Immature natural killer cell (primary cell): ENCODE results near the gene PRR20G. TPM values are rescaled to one million over a fixed set of nuclear protein-coding genes. Genes with fewer than 3 reads are reported as not detected.
"Not testable (repeated sequence)": the region's sequence is repeated elsewhere in the genome, so short reads cannot be mapped to it uniquely, and the experiment has no call there.

Experiments
- DNase-seq, 3 donors: peaks; one replicate each; pipeline ENCODE4 v3.0.0; 2022; ENCODE audit warnings: mixed read lengths in 1 of 3
- H3K27ac Mint-ChIP-seq, 6 donors: one replicate each; pipeline ENCODE4 v1.8.0; 2020; ENCODE audit warnings: mixed read lengths in 6 of 6, mild to moderate bottlenecking in 5 of 6, inconsistent platforms in 4 of 6, moderate library complexity in 3 of 6
- H3K27me3 Mint-ChIP-seq, 3 donors: one replicate each; pipeline ENCODE4 v1.8.0; 2020 to 2021; ENCODE audit warnings: low read depth in 3 of 3, mild to moderate bottlenecking in 3 of 3, mixed read lengths in 3 of 3, moderate library complexity in 3 of 3, inconsistent platforms in 1 of 3
- H3K36me3 Mint-ChIP-seq, 3 donors: one replicate each; pipeline ENCODE4 v1.8.0; 2020; ENCODE audit warnings: mixed read lengths in 3 of 3, inconsistent platforms in 2 of 3, mild to moderate bottlenecking in 2 of 3
- H3K4me1 Mint-ChIP-seq, 2 donors: one replicate each; pipeline ENCODE4 v1.8.0; 2020; ENCODE audit warnings: inconsistent platforms in 2 of 2, mild to moderate bottlenecking in 2 of 2, mixed read lengths in 2 of 2, moderate library complexity in 1 of 2
- H3K4me3 Mint-ChIP-seq, 5 donors: one replicate each; pipeline ENCODE4 v1.8.0; 2020; ENCODE audit warnings: mild to moderate bottlenecking in 5 of 5, mixed read lengths in 5 of 5, inconsistent platforms in 3 of 5, moderate library complexity in 3 of 5
- H3K9me3 Mint-ChIP-seq, 6 donors: one replicate each; pipeline ENCODE4 v1.8.0; 2020; ENCODE audit warnings: mild to moderate bottlenecking in 6 of 6, mixed read lengths in 6 of 6, inconsistent platforms in 4 of 6, moderate library complexity in 3 of 6
- polyA plus RNA-seq, 3 donors: library from polyadenylated mRNA; unstranded; fragments of 300-500 nt; fragmentation: Illumina TruSeq; gene quantifications; one replicate each; pipeline ENCODE4 v1.2.3, GENCODE V29; 2021

PRR20G gene
- polyA plus RNA-seq, 3 donors from 2014 or later: not detected

DNA sequence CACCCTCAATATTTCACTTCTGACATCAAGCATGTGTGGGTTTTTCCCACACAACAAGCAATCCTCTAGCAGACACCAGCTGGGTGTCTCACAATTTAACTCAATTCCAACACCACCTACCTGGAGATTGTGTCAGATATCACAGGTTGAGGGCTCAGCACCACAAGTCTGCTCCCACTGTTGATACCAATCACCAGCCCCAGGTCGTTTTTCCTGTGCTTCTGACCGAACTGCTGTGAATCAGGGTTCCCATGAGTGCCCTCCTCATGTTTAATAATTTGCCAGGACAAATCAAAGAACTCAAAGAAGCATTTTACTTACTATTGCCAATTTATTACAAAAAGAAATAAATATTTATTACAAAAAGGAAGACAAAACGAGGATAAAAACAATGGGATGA, 25.0 kb upstream of the PRR20G start:
- Mint-ChIP-seq H3K27me3 (peaks cover 3 to 18% (median 8%) of the 10 kb centered on the region in 3 donors), H3K4me1 (no peaks in the 10 kb centered on the region), H3K9me3 (peaks cover 0 to 3% (median 0%) of the 10 kb centered on the region in 6 donors), H3K36me3 (no peaks in the 10 kb centered on the region), H3K4me3 (no peak overlapping the region), H3K27ac (no peak overlapping the region)
- DNase-seq: no peak

DNA sequence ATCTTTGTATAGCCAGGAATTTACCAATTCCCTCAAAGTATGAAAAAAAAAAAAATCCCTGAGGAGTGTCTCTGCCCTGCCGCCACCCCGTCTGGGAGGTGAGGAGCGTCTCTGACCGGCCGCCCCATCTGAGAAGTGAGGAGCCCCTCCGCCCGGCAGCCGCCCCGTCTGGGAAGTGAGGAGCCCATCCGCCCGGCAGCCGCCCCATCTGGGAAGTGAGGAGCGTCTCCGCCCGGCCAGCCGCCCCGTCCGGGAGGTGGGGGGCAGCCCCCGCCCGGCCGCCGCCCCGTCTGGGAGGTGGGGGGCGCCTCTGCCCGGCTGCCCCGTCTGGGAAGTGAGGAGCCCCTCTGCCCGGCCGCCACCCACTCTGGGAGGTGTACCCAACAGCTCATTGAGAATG, 21.0 kb upstream of the PRR20G start:
- not testable (repeated sequence) for H3K27ac Mint-ChIP-seq, H3K36me3 Mint-ChIP-seq, DNase-seq, H3K9me3 Mint-ChIP-seq, H3K4me1 Mint-ChIP-seq, H3K4me3 Mint-ChIP-seq
- peaks cover 3 to 16% (median 7%) of the 10 kb centered on the region in 3 donors for H3K27me3 Mint-ChIP-seq

DNA sequence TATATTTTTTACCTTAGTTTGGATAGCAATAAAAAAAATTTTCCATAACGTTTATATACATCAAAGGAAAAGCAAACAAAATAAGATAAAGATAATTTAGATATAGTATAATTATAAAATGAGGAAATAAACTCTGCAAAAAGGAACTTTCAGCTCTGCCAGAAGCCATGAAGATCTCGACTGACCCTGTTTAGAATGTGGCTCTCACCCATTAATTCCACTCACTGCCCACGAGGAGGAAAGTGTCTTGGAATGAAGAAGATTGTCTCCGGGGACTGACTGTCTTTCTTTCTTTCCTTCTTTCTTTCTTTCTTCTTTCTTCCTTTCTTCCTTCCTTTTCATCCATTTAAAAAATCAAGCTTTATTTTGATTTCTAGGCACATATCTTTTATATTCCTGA, 20.1 kb upstream of the PRR20G start:
- H3K9me3 Mint-ChIP-seq: no peaks in the 10 kb centered on the region
- peaks cover 3 to 16% (median 5%) of the 10 kb centered on the region in 3 donors for H3K27me3 Mint-ChIP-seq
- no peak for DNase-seq
- no peak overlapping the region for H3K4me3 Mint-ChIP-seq
- H3K4me1 Mint-ChIP-seq: no peaks in the 10 kb centered on the region
- no peaks in the 10 kb centered on the region for H3K36me3 Mint-ChIP-seq
- no peak overlapping the region for H3K27ac Mint-ChIP-seq

DNA sequence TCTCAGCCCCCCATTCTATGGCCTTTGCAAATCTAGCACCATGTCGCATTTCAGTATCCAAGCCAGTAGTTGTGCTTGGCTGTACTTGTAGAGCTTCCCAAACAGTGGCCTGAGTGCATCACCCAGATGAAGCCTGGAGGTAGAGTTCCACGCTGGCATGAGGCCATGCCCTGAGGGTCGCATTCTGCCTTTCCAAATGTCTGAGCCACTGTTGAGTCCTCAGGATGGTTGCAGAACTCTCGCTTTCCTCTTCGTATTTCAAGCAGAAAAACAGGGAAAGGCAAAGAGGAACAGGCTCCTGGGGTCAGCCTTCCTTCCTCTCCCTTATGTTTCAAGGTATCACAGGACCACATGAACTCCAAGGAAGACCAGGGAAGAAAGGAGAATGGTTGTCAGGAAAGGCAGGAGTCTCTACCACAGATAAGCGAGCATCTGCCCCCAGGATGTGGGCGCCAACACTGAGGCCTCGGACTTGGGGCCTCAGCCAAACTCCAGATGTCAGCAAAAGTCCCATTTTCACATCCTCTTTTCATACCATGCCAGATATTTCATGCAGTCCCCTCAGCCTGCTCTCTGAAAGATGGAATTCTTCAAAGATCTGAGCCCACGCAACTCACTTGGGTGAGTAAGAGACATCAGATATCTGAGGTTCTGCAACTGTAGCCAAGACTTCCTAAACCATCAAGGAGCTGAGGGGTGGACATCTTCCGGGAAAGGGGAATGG, 19.4 kb upstream of the PRR20G start:
- H3K27ac Mint-ChIP-seq: no peak overlapping the region
- H3K36me3 Mint-ChIP-seq: no peaks in the 10 kb centered on the region
- peaks cover 2 to 10% (median 5%) of the 10 kb centered on the region in 3 donors for H3K27me3 Mint-ChIP-seq
- H3K4me1 Mint-ChIP-seq: no peaks in the 10 kb centered on the region
- no peak overlapping the region for H3K4me3 Mint-ChIP-seq
- no peaks in the 10 kb centered on the region for H3K9me3 Mint-ChIP-seq
- no peak for DNase-seq

DNA sequence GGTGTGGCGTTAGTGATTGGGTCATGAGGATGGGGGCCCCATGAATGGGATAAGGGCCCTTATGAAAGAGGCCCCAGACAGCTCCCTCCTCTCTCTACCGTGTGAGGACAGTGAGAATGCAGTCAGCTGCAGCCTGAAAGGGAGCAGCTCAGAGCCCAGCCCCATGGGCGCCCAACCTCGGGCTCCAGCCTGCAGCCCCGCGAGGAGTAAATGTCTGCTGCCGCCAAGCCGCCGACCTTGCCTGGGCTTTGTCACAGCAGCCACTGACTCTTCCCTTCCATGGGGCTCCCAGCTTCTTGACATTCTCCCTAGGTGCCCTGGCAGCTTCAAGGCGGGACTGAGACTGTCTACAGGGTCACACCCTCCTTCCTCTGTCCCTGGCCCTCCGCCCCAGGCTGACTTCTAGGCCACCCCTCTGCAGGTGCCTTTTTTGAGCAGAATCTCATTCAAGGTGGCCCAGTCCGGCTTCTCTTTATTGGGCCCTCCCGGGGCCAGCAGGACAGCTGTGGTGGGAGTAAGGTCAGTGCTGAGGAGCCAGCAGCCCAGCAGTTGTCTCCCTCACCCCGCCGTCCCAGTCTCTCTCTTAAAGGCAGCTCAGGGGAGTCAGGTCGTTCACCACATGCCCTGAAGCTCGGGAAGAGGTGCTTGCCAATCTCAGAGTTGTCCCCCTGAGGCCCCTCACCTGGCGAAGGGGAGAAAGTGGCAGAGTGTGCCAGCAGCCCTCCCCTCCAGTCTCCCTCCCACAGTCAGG, 18.7 kb upstream of the PRR20G start:
- Mint-ChIP-seq H3K27me3 (peaks cover 1 to 6% (median 3%) of the 10 kb centered on the region in 3 donors), H3K4me3 (no peak overlapping the region), H3K36me3 (no peaks in the 10 kb centered on the region), H3K9me3 (no peaks in the 10 kb centered on the region), H3K4me1 (no peaks in the 10 kb centered on the region), H3K27ac (no peak overlapping the region)
- DNase-seq: no peak

DNA sequence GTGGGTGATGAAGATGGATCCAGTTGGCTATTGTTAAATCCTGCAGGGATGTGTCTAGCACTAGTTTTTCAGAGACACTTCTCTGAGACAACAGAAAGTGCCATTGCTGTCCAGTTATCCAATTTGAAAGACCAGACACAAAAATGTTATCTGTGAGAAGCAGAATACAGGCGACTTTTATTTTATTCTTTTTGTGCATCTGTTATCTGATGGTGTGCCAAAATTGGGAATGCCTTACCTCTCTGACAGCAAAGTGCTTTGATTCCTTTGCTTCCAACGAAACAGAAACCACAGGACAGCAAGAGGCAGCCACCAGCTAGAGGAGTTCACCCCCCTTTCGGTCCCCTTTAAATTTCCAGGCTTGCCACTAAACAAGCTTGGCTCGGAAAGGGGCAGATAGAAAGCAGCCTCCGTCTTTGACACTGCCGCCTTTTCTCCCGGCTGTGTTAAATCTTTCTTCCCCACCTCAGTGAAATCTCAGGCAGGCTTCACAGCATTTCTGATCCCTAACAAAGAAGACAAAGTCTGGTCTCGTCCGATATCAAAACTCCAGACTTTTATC, 17.7 kb upstream of the PRR20G start:
- Mint-ChIP-seq H3K4me1 (no peaks in the 10 kb centered on the region), H3K27me3 (peaks cover 1 to 6% (median 3%) of the 10 kb centered on the region in 3 donors), H3K4me3 (no peak overlapping the region), H3K36me3 (no peaks in the 10 kb centered on the region), H3K9me3 (no peaks in the 10 kb centered on the region), H3K27ac (no peak overlapping the region)
- DNase-seq: no peak

DNA sequence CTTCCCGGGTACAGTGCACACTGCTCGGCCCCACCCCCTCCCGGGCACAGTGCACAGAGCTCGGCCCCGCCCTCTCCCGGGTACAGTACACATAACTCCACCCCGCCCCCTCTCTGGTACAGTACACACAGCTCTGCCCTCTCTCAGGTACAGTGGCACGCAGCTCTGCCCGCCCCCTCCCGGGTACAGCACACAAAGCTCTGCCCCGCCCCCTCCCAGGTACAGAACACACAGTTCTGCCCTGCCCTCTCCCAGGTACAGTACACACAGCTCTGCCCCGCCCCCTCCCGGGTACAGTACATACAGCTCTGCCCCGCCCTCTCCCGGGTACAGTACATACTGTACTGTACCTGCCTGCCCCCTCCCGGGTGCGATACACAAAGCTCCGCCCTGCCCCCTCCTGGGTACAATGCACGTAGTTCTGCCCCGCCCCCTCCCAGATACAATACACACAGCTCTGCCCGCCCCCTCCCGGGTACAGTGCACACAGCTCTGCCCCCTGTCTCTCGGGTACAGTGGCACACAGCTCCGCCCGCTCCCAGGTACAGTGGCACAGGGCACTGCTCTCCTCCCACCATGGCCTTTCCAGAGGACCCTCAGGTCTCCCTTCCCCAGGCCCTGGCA, 16.4 kb upstream of the PRR20G start:
- Mint-ChIP-seq H3K4me3 (no peak overlapping the region), H3K4me1 (no peaks in the 10 kb centered on the region), H3K36me3 (no peaks in the 10 kb centered on the region), H3K27me3 (peaks cover 2 to 6% (median 3%) of the 10 kb centered on the region in 3 donors), H3K9me3 (no peaks in the 10 kb centered on the region), H3K27ac (no peak overlapping the region)
- DNase-seq: no peak

DNA sequence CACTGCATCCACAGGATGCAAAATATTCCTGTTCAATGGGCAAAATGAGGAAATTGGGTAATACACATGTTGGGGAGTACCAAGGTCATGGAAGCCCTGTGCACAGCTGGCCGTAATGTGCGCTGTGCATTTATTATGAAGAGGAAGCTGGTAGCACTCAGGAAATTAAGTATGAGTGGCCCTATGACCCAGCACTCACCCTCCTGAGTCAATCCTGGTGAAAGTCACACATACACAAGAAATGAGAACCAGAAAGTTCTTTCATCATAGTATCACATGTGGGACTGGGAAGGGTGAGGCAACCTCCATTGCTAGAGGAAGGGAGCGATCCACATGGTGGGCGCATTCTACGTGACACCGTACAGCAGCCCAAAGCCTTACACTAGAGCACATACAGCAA, 11.4 kb upstream of the PRR20G start:
- no peak overlapping the region for H3K4me3 Mint-ChIP-seq
- H3K4me1 Mint-ChIP-seq: no peaks in the 10 kb centered on the region
- H3K9me3 Mint-ChIP-seq: no peaks in the 10 kb centered on the region
- no peak overlapping the region for H3K27ac Mint-ChIP-seq
- no peaks in the 10 kb centered on the region for H3K36me3 Mint-ChIP-seq
- H3K27me3 Mint-ChIP-seq: peaks cover 3 to 4% (median 3%) of the 10 kb centered on the region in 3 donors
- no peak for DNase-seq

DNA sequence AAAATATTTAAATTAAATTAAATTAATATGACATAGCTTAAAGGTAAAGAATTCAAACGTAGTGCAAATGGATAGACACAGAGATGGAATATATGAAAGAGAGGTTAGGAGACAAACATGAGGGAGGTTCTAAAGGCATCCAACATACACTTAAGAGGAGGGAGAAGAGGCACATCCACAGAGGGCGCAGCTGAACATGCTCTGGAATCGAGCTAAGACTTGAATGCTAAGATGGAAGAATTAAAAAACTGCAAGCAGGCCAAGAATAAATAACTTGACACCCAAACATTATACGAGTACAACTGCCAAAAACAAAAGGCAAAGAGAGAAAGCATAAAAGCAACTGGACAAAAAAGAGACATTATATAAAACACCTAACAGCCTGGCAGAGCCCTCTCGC, 9.1 kb upstream of the PRR20G start:
- no peaks in the 10 kb centered on the region for H3K36me3 Mint-ChIP-seq
- H3K4me3 Mint-ChIP-seq: no peak overlapping the region
- no peak for DNase-seq
- no peaks in the 10 kb centered on the region for H3K9me3 Mint-ChIP-seq
- no peaks in the 10 kb centered on the region for H3K4me1 Mint-ChIP-seq
- no peak overlapping the region for H3K27ac Mint-ChIP-seq
- peaks cover 3 to 4% (median 4%) of the 10 kb centered on the region in 3 donors for H3K27me3 Mint-ChIP-seq

DNA sequence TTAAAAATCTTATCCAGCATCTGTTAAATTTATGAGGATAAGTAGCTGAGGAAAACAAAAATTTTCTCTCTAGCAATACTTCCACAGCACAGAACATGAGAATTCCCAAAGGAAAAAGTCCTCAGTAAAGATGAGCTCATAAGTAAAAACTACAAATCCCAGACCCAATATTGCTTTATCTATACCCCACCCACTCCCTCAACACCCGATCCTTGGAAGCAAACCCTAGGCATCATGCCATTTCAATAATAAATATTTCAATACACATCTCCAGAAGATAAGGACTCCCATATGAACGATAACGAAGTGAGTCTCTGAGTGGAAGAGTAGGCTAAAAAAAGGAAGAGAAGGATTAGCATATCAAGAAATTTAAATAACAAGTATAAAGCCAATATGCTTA, 8.3 kb upstream of the PRR20G start:
- H3K4me3 Mint-ChIP-seq: no peak overlapping the region
- peaks cover 4 to 5% (median 5%) of the 10 kb centered on the region in 3 donors for H3K27me3 Mint-ChIP-seq
- DNase-seq: no peak
- no peak overlapping the region for H3K27ac Mint-ChIP-seq
- no peaks in the 10 kb centered on the region for H3K4me1 Mint-ChIP-seq
- H3K9me3 Mint-ChIP-seq: no peaks in the 10 kb centered on the region
- H3K36me3 Mint-ChIP-seq: no peaks in the 10 kb centered on the region

DNA sequence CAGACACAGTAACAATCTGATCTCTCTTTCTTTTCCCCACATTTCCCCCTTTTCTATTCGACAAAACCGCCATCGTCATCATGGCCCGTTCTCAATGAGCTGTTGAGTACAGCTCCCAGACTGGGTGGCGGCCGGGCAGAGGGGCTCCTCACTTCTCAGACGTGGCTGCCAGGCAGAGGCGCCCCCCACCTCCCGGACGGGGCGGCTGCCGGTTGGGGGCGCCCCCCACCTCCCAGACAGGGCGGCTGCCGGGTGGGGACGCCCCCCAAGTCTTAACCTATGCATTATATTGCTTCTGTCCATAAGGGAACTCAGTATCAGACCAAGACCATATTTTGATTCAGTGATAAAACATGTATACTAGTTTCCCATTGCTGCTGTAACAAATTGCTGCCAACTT, 5.8 kb upstream of the PRR20G start:
- H3K4me1 Mint-ChIP-seq, H3K9me3 Mint-ChIP-seq, H3K36me3 Mint-ChIP-seq, DNase-seq, H3K4me3 Mint-ChIP-seq, H3K27me3 Mint-ChIP-seq, H3K27ac Mint-ChIP-seq: not testable (repeated sequence)

DNA sequence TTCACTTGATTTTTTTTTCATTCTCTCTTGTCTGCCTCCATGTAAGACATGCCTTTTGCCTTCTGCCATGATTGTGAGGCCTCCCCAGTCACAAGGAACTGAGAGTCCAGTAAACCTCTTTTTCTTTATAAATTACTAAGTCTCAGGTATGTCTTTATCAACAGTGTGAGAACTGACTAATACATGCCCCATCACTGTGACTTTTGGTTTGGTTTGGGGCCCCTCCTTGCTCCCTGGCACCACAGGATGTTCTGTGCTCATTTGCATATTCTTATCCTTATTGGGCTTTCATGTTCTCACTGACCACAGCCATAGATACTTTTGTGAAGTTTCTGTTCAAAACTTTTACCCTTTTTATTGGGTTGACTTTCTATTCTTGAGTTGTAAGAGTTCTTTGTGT, 3.8 kb upstream of the PRR20G start:
- Mint-ChIP-seq H3K9me3 (peaks cover 0 to 2% (median 0%) of the 10 kb centered on the region in 6 donors), H3K27ac (no peak overlapping the region), H3K36me3 (peaks cover 0 to 3% (median 0%) of the 10 kb centered on the region in 3 donors), H3K4me3 (no peak overlapping the region), H3K4me1 (no peaks in the 10 kb centered on the region), H3K27me3 (peaks cover 4 to 10% (median 6%) of the 10 kb centered on the region in 3 donors)
- no peak for DNase-seq

DNA sequence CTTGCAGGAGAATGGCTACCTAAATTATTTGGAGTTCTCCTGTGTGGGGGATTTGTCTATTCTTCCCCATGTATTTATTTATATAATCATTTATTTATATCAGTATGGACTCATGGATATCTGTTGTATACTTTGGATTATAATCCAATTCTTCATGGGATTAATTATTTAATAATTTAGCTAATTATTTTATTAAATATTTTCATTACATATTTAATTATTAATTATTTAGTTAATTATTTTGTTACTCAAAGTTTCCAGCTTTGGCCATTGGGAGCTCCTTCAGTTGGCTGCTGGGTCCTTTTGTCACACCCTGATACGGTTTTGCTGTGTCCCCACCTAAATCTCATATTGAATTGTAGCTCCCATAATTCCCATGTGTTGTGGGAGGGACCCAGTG, 3.3 kb upstream of the PRR20G start:
- H3K36me3 Mint-ChIP-seq: peaks cover 0 to 3% (median 0%) of the 10 kb centered on the region in 3 donors
- H3K4me1 Mint-ChIP-seq: no peaks in the 10 kb centered on the region
- H3K27ac Mint-ChIP-seq: no peak overlapping the region
- no peak overlapping the region for H3K4me3 Mint-ChIP-seq
- DNase-seq: no peak
- H3K27me3 Mint-ChIP-seq: peaks cover 4 to 8% (median 6%) of the 10 kb centered on the region in 3 donors
- H3K9me3 Mint-ChIP-seq: peaks cover 0 to 2% (median 0%) of the 10 kb centered on the region in 6 donors
